GM12878 (cell line): ENCODE data around the gene ATF3. TPM values are rescaled to one million over a fixed set of nuclear protein-coding genes. Genes with fewer than 3 reads are reported as not detected.

Source experiments
- ATAC-seq: fragments of 200-7000 bp; cut with Tn5 transposase; 3 replicates; pipeline ENCODE4 v1.9.1; 2020; ENCODE audit warnings: mild to moderate bottlenecking, moderate library complexity
- BruUV-seq: library from RNA; stranded (reverse); fragments of 400-500 nt; replicated peaks from 2 replicates; lab custom pipeline; 2021; lab: Mats Ljungman, UMichigan
- CTCF ChIA-PET: fragments of 300-600 bp; sonication (Branson Sonifier 250); formaldehyde crosslinking; extraction: SDS; loops from one replicate; lab custom pipeline; 2021; ENCODE audit warnings: inconsistent platforms; lab: Yijun Ruan, JAX
- POLR2A ChIA-PET: fragments of 350-600 bp; formaldehyde crosslinking; extraction: SDS; loops from one replicate; lab custom pipeline; 2021; ENCODE audit warnings: inconsistent platforms; lab: Charles Lee
- RAD21 ChIA-PET: fragments of 300-600 bp; sonication (Branson Sonifier 250); formaldehyde crosslinking; loops from one replicate; lab custom pipeline; 2023; ENCODE audit warnings: antibody characterized with exemption; ENCODE audit not compliant: unreplicated experiment; lab: Charles Lee
- SMC1A ChIA-PET: fragments of 300-600 bp; sonication (Branson Sonifier 250); formaldehyde crosslinking; loops from one replicate; lab custom pipeline; 2023; ENCODE audit not compliant: unreplicated experiment, uncharacterized antibody; lab: Charles Lee
- DNase-seq: peaks from one replicate; pipeline ENCODE4 v3.0.0-alpha.2; 2011; ENCODE audit warnings: low read depth, low spot score
- FAIRE-seq: peaks from 3 replicates; lab custom pipeline; 2011; peaks lifted over from hg19 to GRCh38; lab: Jason Lieb, UNC
- H2AFZ ChIP-seq: 2 replicates; pipeline ENCODE4 v1.6.0; 2011; ENCODE audit warnings: low read depth, low read length, control low read depth; ENCODE audit not compliant: control insufficient read depth
- H3K27ac ChIP-seq: 2 replicates; pipeline ENCODE4 v1.5.1; 2011; ENCODE audit warnings: control low read depth; ENCODE audit not compliant: control insufficient read depth, insufficient read depth
- H3K27me3 ChIP-seq, 2 experiments: replicated peaks in 1 of 2; 2 replicates each; pipeline versions ENCODE4 v1.6.0 to v1.6.1; 2011; ENCODE audit warnings: low read length in 1 of 2; ENCODE audit not compliant: control insufficient read depth in 2 of 2, insufficient read depth in 2 of 2
- H3K36me3 ChIP-seq, 2 experiments: 2 replicates each; pipeline ENCODE4 v1.5.1; 2011; ENCODE audit warnings: low read length in 1 of 2; ENCODE audit not compliant: control insufficient read depth in 2 of 2, insufficient read depth in 2 of 2
- H3K4me1 ChIP-seq: 2 replicates; pipeline ENCODE4 v1.6.1; 2011; ENCODE audit warnings: mild to moderate bottlenecking, low read length, moderate library complexity, mixed read lengths; ENCODE audit not compliant: control insufficient read depth, insufficient read depth
- H3K4me2 ChIP-seq: 2 replicates; pipeline ENCODE4 v1.6.0; 2011; ENCODE audit warnings: control low read depth; ENCODE audit not compliant: control insufficient read depth, insufficient read depth
- H3K4me3 ChIP-seq: fragments of 200-600 bp; sonication (generic); 2 replicates; pipeline ENCODE4 v1.5.1; 2016
- H3K79me2 ChIP-seq: 2 replicates; pipeline ENCODE4 v1.6.0; 2011; ENCODE audit warnings: low read length; ENCODE audit not compliant: control insufficient read depth, insufficient read depth
- H3K9ac ChIP-seq: 2 replicates; pipeline ENCODE4 v1.8.0; 2011; ENCODE audit warnings: low read length, control low read depth, mixed read lengths; ENCODE audit not compliant: control insufficient read depth, insufficient read depth
- H3K9me3 ChIP-seq: replicated peaks from 3 replicates; pipeline ENCODE4 v1.5.1; 2011; ENCODE audit warnings: mild to moderate bottlenecking, low read length; ENCODE audit not compliant: control insufficient read depth, insufficient read depth
- H4K20me1 ChIP-seq: 2 replicates; pipeline ENCODE4 v1.6.0; 2011; ENCODE audit not compliant: control insufficient read depth, insufficient read depth
- CHD4 ChIP-seq: fragments of 200-600 bp; sonication (generic); IDR thresholded peaks from 2 replicates; pipeline ENCODE4 v1.6.1; 2016; ENCODE audit warnings: mild to moderate bottlenecking
- GATAD2B ChIP-seq: fragments of 450-650 bp; conservative IDR thresholded peaks from 2 replicates; pipeline ENCODE4 v1.6.1; 2017; ENCODE audit warnings: low read depth, mild to moderate bottlenecking, moderate library complexity
- POLR2A ChIP-seq: IDR thresholded peaks from 2 replicates; pipeline ENCODE4 v1.6.1; 2011; ENCODE audit warnings: low read depth, mild to moderate bottlenecking, low read length
- POLR2AphosphoS5 ChIP-seq: IDR thresholded peaks from 2 replicates; pipeline ENCODE4 v1.6.1; 2011; ENCODE audit warnings: mild to moderate bottlenecking, low read length, inconsistent platforms
- TARDBP ChIP-seq: IDR thresholded peaks from 2 replicates; pipeline ENCODE4 v1.6.1; 2016; ENCODE audit warnings: borderline replicate concordance
- WGBS: methylation state at CpG from one replicate; pipeline ENCODE4 v1.1.6; 2016; ENCODE audit warnings: low lambda C conversion rate; ENCODE audit not compliant: insufficient replicate concordance, insufficient coverage; ENCODE audit errors: missing lambda C conversion rate; 5-methylcytosine and 5-hydroxymethylcytosine counted together
- in situ Hi-C: fragments of 300-500 bp; cut with MboI; formaldehyde crosslinking; loops from 9 replicates; pipeline ENCODE4 v1.14.3; 2018; ENCODE audit warnings: mixed read lengths
- intact Hi-C: fragments of 100-400 bp; cut with micrococcal nuclease; formaldehyde crosslinking; loops from one replicate; pipeline ENCODE4 v1.14.2; 2022; ENCODE audit not compliant: unreplicated experiment
- polyA plus RNA-seq, 11 experiments: library from polyadenylated mRNA; depleted of rRNA in 4 of 11; unstranded in 6 of 11; stranded (reverse) in 5 of 11; fragments of >200 nt; fragmentation: Nextera tagmentation in 4 of 11; fragmentation: Illumina TruSeq in 1 of 11; extraction: Ambion mirVana in 4 of 11; extraction: Trizol in 1 of 11; gene quantifications; 1 replicate in 1 of 11; 2 replicates in 10 of 11; pipeline versions ENCODE4 v1.2.1 to v1.2.3, GENCODE V29; 2011 to 2016; ENCODE audit warnings: inconsistent platforms in 2 of 11, missing spikeins in 2 of 11, low read depth in 1 of 11
- total RNA-seq, 4 experiments: library from RNA; depleted of rRNA in 3 of 4; stranded (reverse); fragments of >200 nt in 3 of 4; fragmentation: Illumina TruSeq in 1 of 4; extraction: Trizol in 1 of 4; gene quantifications; 2 replicates each; pipeline versions ENCODE4 v1.2.1 to v1.2.3, GENCODE V29; 2013 to 2021
- TF ChIP-seq, protein P1 (sequence below), 3 experiments: IDR thresholded peaks in 2 of 3; conservative IDR thresholded peaks in 1 of 3; 2 replicates each; pipeline ENCODE4 v1.5.1; 2011; ENCODE audit warnings: low read depth in 3 of 3, low read length in 3 of 3, mild to moderate bottlenecking in 3 of 3, control low read depth in 2 of 3, moderate library complexity in 2 of 3, inconsistent platforms in 1 of 3, mixed read lengths in 1 of 3; ENCODE audit not compliant: control insufficient read depth in 2 of 3, insufficient read depth in 1 of 3; ENCODE audit errors: extremely low read depth in 1 of 3

Gene ATF3
- total and polyA plus RNA-seq, 10 of the 15 experiments (the other 5 are each of a cell fraction or from before 2014, with no cell fraction given), result 3.0 to 13.9 (median 8.3) TPM

DNA sequence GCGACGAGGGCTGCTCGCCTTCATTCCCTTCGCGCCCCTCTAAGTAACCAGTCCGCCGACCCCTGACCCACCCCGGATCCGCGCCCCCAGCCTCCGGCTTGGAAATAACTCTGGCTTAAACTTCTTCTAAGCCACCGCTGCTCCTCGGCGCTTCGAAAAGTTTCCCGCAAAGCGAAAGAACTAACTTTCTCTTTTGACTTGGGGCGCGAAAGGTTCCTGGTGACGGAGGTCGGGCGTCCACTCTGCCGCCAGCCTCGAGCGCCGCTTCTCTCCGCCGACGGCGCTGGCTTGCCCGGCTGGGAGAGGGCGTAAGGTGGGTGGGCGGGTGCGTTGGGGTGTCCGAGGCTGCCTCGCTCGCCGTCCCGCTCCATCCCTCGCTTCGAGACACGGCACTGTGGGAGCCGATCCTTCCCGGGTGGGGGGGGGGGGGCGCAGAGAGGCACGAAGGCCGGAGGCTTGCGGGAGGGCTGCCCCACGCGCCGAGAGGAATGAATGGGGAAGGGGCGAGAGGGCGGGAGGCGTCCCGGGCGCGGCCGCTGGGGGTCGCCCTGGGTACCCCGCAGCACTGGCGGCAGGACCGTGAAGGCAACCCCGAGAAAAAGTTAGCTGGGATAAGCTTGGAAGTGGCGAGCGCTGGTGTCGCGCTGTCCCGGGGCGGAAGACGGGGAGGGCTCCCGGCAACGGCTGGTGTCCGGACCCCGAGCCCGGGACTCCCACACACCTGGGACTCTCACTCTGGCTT lies 569 bp downstream of the ATF3 start (continued):
- TF ChIP-seq, protein P1, sequence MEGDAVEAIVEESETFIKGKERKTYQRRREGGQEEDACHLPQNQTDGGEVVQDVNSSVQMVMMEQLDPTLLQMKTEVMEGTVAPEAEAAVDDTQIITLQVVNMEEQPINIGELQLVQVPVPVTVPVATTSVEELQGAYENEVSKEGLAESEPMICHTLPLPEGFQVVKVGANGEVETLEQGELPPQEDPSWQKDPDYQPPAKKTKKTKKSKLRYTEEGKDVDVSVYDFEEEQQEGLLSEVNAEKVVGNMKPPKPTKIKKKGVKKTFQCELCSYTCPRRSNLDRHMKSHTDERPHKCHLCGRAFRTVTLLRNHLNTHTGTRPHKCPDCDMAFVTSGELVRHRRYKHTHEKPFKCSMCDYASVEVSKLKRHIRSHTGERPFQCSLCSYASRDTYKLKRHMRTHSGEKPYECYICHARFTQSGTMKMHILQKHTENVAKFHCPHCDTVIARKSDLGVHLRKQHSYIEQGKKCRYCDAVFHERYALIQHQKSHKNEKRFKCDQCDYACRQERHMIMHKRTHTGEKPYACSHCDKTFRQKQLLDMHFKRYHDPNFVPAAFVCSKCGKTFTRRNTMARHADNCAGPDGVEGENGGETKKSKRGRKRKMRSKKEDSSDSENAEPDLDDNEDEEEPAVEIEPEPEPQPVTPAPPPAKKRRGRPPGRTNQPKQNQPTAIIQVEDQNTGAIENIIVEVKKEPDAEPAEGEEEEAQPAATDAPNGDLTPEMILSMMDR (IDR thresholded peaks at IDR 0.05 in 2 of 3, conservative IDR thresholded peaks at IDR 0.05 in 1 of 3; ENCODE audit: control insufficient read depth in 2 of 3, extremely low read depth in 1 of 3, insufficient read depth in 1 of 3, low read depth in 3 of 3, low read length in 3 of 3), result peak; percentile 58 to 71 (median 61)

DNA sequence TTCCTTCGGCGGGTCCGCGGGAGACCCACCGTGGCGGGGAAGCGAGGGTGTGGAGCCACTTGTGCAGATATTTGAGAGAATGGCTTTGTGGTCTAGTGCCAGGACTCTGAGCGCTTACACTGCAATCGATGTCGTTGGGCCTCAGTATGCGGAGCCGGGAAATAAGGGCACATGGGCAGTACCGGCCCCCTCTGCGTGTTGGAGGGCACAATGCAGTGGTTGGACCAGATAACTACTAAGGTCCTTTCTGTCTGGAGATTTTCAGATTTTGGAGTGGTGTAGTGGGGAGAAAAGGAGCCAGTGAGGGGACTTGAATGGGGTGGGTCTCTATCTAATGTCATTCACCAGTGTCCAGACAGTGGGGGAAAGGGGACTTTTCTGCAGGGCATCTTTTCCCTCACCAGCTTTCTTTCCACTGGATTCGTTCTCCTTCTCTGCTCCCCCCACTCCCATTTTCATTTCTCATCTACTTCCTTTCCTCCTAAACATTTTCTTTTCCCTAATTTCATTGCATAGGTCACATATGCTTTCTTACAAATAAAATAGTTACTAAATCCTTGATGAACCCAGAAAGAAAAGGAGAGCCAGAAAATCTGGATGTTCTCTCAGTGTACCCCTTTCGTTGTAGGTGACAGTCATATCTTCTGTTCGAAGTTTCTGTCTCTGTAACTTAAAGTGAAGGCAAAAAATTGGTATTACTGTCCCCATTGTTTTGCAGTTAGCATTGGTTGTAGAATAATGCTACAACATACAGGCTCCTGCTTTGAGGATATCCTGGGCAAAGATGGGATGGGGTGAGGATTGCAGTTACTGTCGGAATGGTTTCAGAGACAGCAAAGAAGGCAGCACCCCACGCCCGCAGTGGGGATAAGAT lies 1.4 kb downstream of the ATF3 start:
- ChIA-PET POLR2A (interaction anchor here (0.5 to 2.3 kb wide), 3 partner anchors 9 to 55 kb away, joined by 4 to 10 read pairs (median 7); no protein-coding TSS in a partner anchor), SMC1A (interaction anchor here (0.8 to 3.4 kb wide), 4 partner anchors 12 to 171 kb away, joined by 3 to 16 read pairs (median 8); no protein-coding TSS in a partner anchor)
- FAIRE-seq (no peak), DNase-seq (no peak), ATAC-seq (peak; percentile 1)
- H4K20me1 ChIP-seq, result no peaks in the 10 kb centered on the region
- H3K36me3 ChIP-seq, result peaks cover under 1 to 2% of the 10 kb centered on the region in 2 experiments; a peak in 3 of 4 replicates
- peaks cover 0 to 6% of the 10 kb centered on the region in 2 experiments; a peak in 1 of 4 replicates for H3K27me3 ChIP-seq
- H3K4me2 ChIP-seq, result peak overlapping the region; percentile 99
- in situ Hi-C loops (no loop called here), intact Hi-C loops (loop anchor here (1.0 to 10.0 kb wide), 6 partner anchors 21 to 342 kb away; partner anchors contain the start of gene VASH2)
- TSS peak; percentile 65 for BruUV-seq
- H3K9me3 ChIP-seq, result no peaks in the 10 kb centered on the region
- peak overlapping the region; percentile 87 for H3K4me3 ChIP-seq
- no peak for TF ChIP-seq GATAD2B
- TF ChIP-seq CHD4, result no peak
- peak; percentile 39; the same call in 1 of the 2 replicates for TF ChIP-seq POLR2A
- TF ChIP-seq TARDBP, result no peak
- TF ChIP-seq POLR2AphosphoS5, result peak; percentile 70
- TF ChIP-seq, all 136 proteins: peak for 2
- WGBS, result 19% methylated on average over 20 of the region's 20 CpGs
- H3K79me2 ChIP-seq, result peaks cover 59% of the 10 kb centered on the region
- H2AFZ ChIP-seq, result peak overlapping the region; percentile 73; the same call in 1 of the 2 replicates
- CTCF ChIA-PET, result interaction anchor here (0.6 to 4.2 kb wide), 9 partner anchors 20 to 670 kb away, joined by 3 to 38 read pairs (median 5); no protein-coding TSS in a partner anchor
- peaks cover 30% of the 10 kb centered on the region for H3K4me1 ChIP-seq
- H3K9ac ChIP-seq, result peak overlapping the region; percentile 87
- H3K27ac ChIP-seq, result peak overlapping the region; percentile 62
- RAD21 ChIA-PET, result interaction anchor here (0.7 to 2.3 kb wide), 7 partner anchors 13 to 171 kb away, joined by 3 to 17 read pairs (median 5); no protein-coding TSS in a partner anchor
